Stomach (tissue), 4 donors: ENCODE measurements around the gene MLYCD.

Source experiments
- CTCF ChIP-seq, 7 experiments: fragments of 450-650 bp in 4 of 7; fragments of 200-600 bp in 3 of 7; sonication (generic) in 3 of 7; IDR thresholded peaks; one replicate each; pipeline ENCODE4 v1.5.1; 2016 to 2019; ENCODE audit warnings: antibody characterized with exemption in 7 of 7, control low read depth in 2 of 7, mild to moderate bottlenecking in 1 of 7
- EP300 ChIP-seq: sonication (generic); formaldehyde crosslinking; IDR thresholded peaks from one replicate; pipeline ENCODE4 v1.6.1; 2017; ENCODE audit warnings: antibody characterized with exemption
- POLR2A ChIP-seq, 4 donors: fragments of 450-650 bp; IDR thresholded peaks; one replicate each; pipeline ENCODE4 v1.6.1; 2016; ENCODE audit warnings: antibody characterized with exemption in 4 of 4, control low read depth in 2 of 4, mild to moderate bottlenecking in 1 of 4, moderate library complexity in 1 of 4
- POLR2AphosphoS5 ChIP-seq, 3 donors: sonication (generic); formaldehyde crosslinking; IDR thresholded peaks; one replicate each; pipeline ENCODE4 v1.6.1; 2016; ENCODE audit warnings: antibody characterized with exemption in 3 of 3

GRCh38 chr16:83967091-83967490 lies 68.2 kb downstream of the MLYCD start:
- TF ChIP-seq EP300 (no peak), POLR2A (IDR thresholded peaks at IDR 0.05) (no peak), CTCF (IDR thresholded peaks at IDR 0.05) (no peak), POLR2AphosphoS5 (IDR thresholded peaks at IDR 0.05) (no peak)
